ENCODE data around the gene RASSF1. TPM values are rescaled to one million over a fixed set of nuclear protein-coding genes. Genes with fewer than 3 reads are reported as not detected.

The RASSF1 gene
- total and polyA plus RNA-seq, 2 of the 8 experiments (the other 6 are each of a cell fraction or from before 2014, with no cell fraction given), result 10.3 to 15.7 TPM

GRCh38 chr3:50303013-50303815, 37.4 kb downstream of the RASSF1 start, which contains the start of gene HYAL1 (continued):
- TF ChIP-seq USF2 (IDR thresholded peaks at IDR 0.05; ENCODE audit: low read length) (no peak), SIRT6 (IDR thresholded peaks at IDR 0.05; ENCODE audit: low read length) (no peak), YY1 (IDR thresholded peaks at IDR 0.05; ENCODE audit: low read depth, low read length) (no peak), CHD1 (IDR thresholded peaks at IDR 0.05; ENCODE audit: low read depth, low read length) (no peak)

All from H1 (cell line).